Choroid plexus epithelial cell (primary cell): ENCODE results near the gene MYADML2.
A peak's percentile ranks its signal among the peaks of the same experiment; 100 is the strongest.

ENCODE experiments used
- DNase-seq: peaks from one replicate; pipeline ENCODE4 v3.0.0-alpha.2; 2010; ENCODE audit warnings: low read depth
- H3K4me3 ChIP-seq: 2 replicates; pipeline ENCODE4 v1.5.1; 2011; ENCODE audit warnings: low read depth, mild to moderate bottlenecking, control low read depth, low read length, moderate library complexity
- CTCF ChIP-seq: conservative IDR thresholded peaks from 2 replicates; pipeline ENCODE4 v1.5.1; 2011; ENCODE audit warnings: low read depth, mild to moderate bottlenecking, control low read depth, inconsistent platforms, low read length, moderate library complexity

Gene MYADML2

DNA sequence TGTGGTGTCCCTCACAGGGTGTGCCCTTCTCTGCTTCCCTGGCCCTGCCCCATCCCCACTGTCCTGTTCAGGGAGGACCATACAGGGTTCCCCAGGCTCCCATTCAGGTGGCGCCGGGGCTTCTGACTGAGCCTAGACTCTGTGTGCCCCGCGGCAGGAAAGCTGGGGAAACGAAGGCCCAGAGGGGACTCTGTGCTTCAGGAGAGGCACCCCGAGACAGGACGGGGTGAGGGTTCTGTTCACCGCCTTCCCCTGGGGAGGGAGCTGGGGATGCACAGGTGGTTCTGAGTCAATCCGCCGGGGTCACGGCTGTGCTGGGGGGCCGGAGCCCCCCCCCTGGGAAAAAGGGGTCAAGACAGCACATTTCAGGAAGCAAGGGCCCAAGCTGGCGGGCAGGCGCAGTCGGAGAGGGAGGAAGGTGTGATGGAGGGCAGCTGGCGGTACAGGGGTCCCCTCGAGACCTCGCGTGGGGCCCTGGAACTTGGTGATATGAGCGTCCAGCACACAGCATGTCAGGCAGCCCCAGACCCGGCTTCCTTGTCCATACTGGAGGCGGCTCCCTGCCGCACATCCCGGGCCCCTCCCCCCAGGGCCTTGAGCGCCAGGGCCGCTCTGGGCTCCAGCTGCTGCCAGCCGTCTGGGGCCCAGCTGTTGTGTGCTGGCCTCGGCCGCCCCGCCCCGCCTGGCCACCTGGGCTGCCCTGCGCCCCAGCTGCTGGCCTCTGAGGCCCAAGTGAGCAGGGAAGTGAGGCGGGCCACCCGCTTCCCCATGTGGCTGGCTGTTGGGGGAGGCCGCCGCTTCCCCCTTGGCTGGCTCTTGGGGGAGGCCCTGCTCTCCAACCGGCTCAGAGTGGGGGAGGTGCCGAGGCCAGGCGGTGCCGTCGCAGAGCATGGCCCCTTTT, 19.6 kb upstream of the MYADML2 start:
- TF ChIP-seq CTCF = no peak
- H3K4me3 ChIP-seq = no peak overlapping the region
- DNase-seq = peak; percentile 26

DNA sequence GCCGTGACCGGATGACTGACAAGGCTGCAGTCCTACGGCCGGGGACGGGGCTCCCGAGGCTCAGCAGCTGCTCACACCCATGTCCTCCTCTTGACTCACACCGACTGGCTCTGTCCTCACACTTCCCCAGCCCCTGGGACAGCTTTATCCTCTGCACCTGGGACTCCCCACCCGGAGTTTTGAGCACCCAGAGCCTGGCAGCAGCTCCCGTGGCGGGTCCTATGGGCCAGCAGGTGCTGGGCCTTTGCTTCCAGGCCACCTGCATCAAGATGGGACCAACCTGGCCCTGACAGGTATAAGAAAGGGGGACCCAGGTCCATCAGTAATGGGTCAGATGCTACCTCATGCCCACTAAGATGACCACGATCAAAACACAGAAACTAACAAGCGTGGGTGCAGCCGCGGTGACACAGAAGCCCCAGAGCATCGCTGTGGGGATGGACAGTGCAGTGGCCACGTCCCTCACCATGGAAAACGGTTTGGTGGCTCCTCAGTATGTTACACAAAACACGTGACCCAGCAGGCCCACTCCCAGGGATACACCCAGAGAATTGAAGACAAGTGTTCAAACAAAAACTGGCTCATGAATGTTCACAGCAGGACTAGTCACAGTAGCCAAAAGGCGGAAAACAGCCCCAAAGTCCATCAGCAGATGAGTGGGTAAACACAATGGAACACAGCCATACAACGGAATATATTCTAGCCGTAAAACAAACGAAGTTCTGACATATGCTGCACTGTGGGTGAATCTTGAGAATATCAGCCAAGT, 17.2 kb upstream of the MYADML2 start:
- no peak for DNase-seq
- no peak for TF ChIP-seq CTCF
- no peak overlapping the region for H3K4me3 ChIP-seq

- DNase-seq = no peak
- TF ChIP-seq CTCF = no peak
- no peak overlapping the region for H3K4me3 ChIP-seq
These were observed 15.7 kb upstream of the MYADML2 start for GRCh38 chr17:81962499-81963441.

GRCh38 chr17:81961521-81962498, 14.8 kb upstream of the MYADML2 start:
- TF ChIP-seq CTCF = no peak
- H3K4me3 ChIP-seq = no peak overlapping the region
- no peak for DNase-seq

DNA sequence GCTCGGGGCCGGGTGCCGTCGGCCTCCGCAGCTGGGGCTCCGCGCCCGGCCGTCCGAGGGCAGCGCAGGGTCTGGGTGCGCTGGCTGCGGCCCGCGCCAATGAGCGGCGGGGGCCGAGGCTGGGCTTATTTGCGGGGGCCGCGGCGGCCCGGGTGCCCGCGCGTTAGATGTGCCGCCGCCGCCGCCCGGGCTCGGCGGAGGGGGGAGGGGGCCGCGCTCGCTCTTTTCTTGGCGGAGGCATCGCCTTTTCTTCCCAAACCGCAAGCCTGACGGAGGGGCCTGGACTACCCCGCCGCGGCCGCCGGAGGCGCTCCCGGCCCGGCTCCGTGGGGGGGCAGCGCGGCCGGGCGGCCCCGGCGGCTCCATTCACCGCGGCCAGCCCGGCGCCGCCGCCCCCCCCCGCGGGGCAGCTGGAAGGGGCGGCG, 14.1 kb upstream of the MYADML2 start, which contains the start of gene NOTUM:
TSS of gene NOTUM (minus strand) at position 101 of the 425 bp plus-strand sequence. CDS start 278 bp downstream, outside the sequence.
- no peak within 1 kb of the TSS for H3K4me3 ChIP-seq
- peak; percentile 31 for TF ChIP-seq CTCF
- peak; percentile 30 for DNase-seq
